ENCODE data around the gene BEND7. TPM values are rescaled to one million over a fixed set of nuclear protein-coding genes. Genes with fewer than 3 reads are reported as not detected.
A peak's percentile ranks its signal among the peaks of the same experiment; 100 is the strongest.

Gene BEND7
- total and polyA plus RNA-seq, 9 of the 15 experiments (the other 6 are each of a cell fraction or from before 2014, with no cell fraction given), result 1.3 to 11.4 (median 5.2) TPM

DNA sequence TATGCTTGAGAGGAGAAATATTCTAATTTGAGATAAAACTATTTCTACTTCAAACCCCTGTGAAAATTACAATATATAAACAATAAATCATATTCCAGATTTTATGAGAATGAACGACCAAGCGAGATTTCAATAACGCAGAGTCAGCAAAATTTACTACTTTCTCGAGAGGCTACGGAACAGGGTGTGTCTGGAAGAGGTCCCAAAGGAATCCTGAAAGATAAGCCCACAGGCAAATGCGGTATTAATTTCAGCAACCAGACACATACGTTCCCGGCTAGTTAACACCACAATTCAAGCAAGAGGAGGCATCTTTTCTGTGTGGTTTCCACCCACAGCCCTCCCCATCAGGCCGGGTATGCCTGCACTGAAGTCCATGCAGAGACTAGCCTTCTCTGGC is 26.4 kb downstream of the BEND7 start:
- Histone ChIP-seq H3K4me3 (no peak overlapping the region), H3K79me2 (ENCODE audit: control insufficient read depth, insufficient read depth, low read length) (no peaks in the 10 kb centered on the region), H3K9ac (ENCODE audit: insufficient read depth in 1 of 2, low read depth in 2 of 2, low read length in 2 of 2) (no peak overlapping the region), H3K9me3 (replicated peaks; ENCODE audit: control insufficient read depth, insufficient read depth, low read depth, low read length) (no peaks in the 10 kb centered on the region), H2AFZ (ENCODE audit: low read depth, low read length) (no peak overlapping the region), H3K27ac (ENCODE audit: extremely low read depth, low read depth, low read length) (no peak overlapping the region), H3K36me3 (ENCODE audit: control insufficient read depth, insufficient read depth, low read length) (no peaks in the 10 kb centered on the region), H4K20me1 (replicated peaks; ENCODE audit: control insufficient read depth, insufficient read depth, low read length) (no peaks in the 10 kb centered on the region), H3K4me1 (replicated peaks in 1 of 2; ENCODE audit: control insufficient read depth in 2 of 2, insufficient read depth in 2 of 2, low read length in 2 of 2) (peaks cover 0 to 12% of the 10 kb centered on the region in 2 experiments; a peak in 3 of 5 replicates), H3K27me3 (ENCODE audit: control insufficient read depth in 2 of 2, insufficient read depth in 2 of 2, low read length in 2 of 2) (no peaks in the 10 kb centered on the region; a peak in 1 of 5 replicates), H3K9me1 (ENCODE audit: control insufficient read depth, insufficient read depth, low read length) (no peaks in the 10 kb centered on the region), H3K4me2 (ENCODE audit: insufficient read depth, low read length) (no peak overlapping the region)
- ChIA-PET CTCF (ENCODE audit: low intra/inter-chr PET ratio) (no interaction called here), POLR2A (no interaction called here)
- DNase-seq (ENCODE audit: extremely low read depth in 1 of 4, low spot score in 3 of 4) (no peak), ATAC-seq (no peak), FAIRE-seq (no peak)
- in situ Hi-C loops (cut with MboI) (no loop called here), intact Hi-C loops (cut with micrococcal nuclease) (no loop called here)
- WGBS (ENCODE audit: insufficient coverage, low coverage, missing lambda C conversion rate), result 45% methylated on average over 9 of the region's 9 CpGs
- BruUV-seq (replicated peaks), result no TSS peak
- TF ChIP-seq TRIM28 (IDR thresholded peaks at IDR 0.05) (no peak), EP400 (IDR thresholded peaks at IDR 0.05) (no peak), MNT (conservative IDR thresholded peaks at IDR 0.05) (no peak), BRD4 (IDR thresholded peaks at IDR 0.05) (no peak), TAF15 (IDR thresholded peaks at IDR 0.05; ENCODE audit: low read depth, low read length) (no peak), ZNF316 (IDR thresholded peaks at IDR 0.05) (peak; percentile 98), E2F3 (CRISPR knock-in tag; IDR thresholded peaks at IDR 0.05) (no peak), SMARCE1 (IDR thresholded peaks at IDR 0.05) (no peak), TRIM24 (IDR thresholded peaks at IDR 0.05) (no peak), FOXJ3 (CRISPR knock-in tag; IDR thresholded peaks at IDR 0.05) (no peak), FOXA3 (CRISPR knock-in tag; conservative IDR thresholded peaks at IDR 0.05 in 1 of 2, IDR thresholded peaks at IDR 0.05 in 1 of 2) (no peak), CREM (IDR thresholded peaks at IDR 0.05; ENCODE audit: low read depth) (no peak), CREBBP (IDR thresholded peaks at IDR 0.05; ENCODE audit: low read depth, low read length) (no peak), GATA2 (CRISPR knock-in tag; IDR thresholded peaks at IDR 0.05) (no peak), ETS2 (tag; IDR thresholded peaks at IDR 0.05; ENCODE audit: borderline replicate concordance, poor library complexity, severe bottlenecking) (no peak), DIDO1 (tag; IDR thresholded peaks at IDR 0.05; ENCODE audit: low read depth) (no peak), ZNF398 (CRISPR knock-in tag; IDR thresholded peaks at IDR 0.05) (no peak), MAFF (IDR thresholded peaks at IDR 0.05; ENCODE audit: low read length) (peak; percentile 100), MAFG (tag; conservative IDR thresholded peaks at IDR 0.05) (peak; percentile 98), NFYB (IDR thresholded peaks at IDR 0.05; ENCODE audit: extremely low read depth, insufficient read length) (no peak), HSF4 (CRISPR knock-in tag; IDR thresholded peaks at IDR 0.05; ENCODE audit: borderline replicate concordance) (no peak)

Data from K562 (cell line).